Suppressor macrophage treated with lipopolysaccharide for 1 hour (primary cell): ENCODE data around the gene ZNF385A.
A peak's percentile ranks its signal among the peaks of the same experiment; 100 is the strongest.
"Not testable (repeated sequence)": the region's sequence is repeated elsewhere in the genome, so short reads cannot be mapped to it uniquely, and the experiment has no call there.

Source experiments
- DNase-seq, 3 donors: peaks; one replicate each; pipeline ENCODE4 v3.0.0-alpha.2; 2020 to 2022

Gene ZNF385A

GRCh38 chr12:54355104-54355815 is 29.3 kb downstream of the ZNF385A start:
- no peak for DNase-seq

- DNase-seq: not testable (repeated sequence)
Observed at GRCh38 chr12:54354271-54354670, 30.3 kb downstream of the ZNF385A start.

- peak; percentile 47 to 57 (median 47) for DNase-seq
Observed at GRCh38 chr12:54352891-54353874, 31.4 kb downstream of the ZNF385A start.

GRCh38 chr12:54352022-54352531 is 32.5 kb downstream of the ZNF385A start:
- DNase-seq: peak in 1 of 3 donors; percentile 41

GRCh38 chr12:54351341-54351740 is 33.2 kb downstream of the ZNF385A start:
- no peak for DNase-seq

- no peak for DNase-seq
Observed at GRCh38 chr12:54350743-54351142, 33.8 kb downstream of the ZNF385A start.

- no peak for DNase-seq
Observed at GRCh38 chr12:54349679-54350078, 34.9 kb downstream of the ZNF385A start.

GRCh38 chr12:54349036-54349435 is 35.5 kb downstream of the ZNF385A start:
- no peak for DNase-seq

GRCh38 chr12:54341378-54342300 is 42.9 kb downstream of the ZNF385A start:
- DNase-seq: no peak

- no peak for DNase-seq
Observed at GRCh38 chr12:54340846-54341245, 43.7 kb downstream of the ZNF385A start.

GRCh38 chr12:54338698-54339296 is 45.7 kb downstream of the ZNF385A start:
- no peak for DNase-seq

- DNase-seq: peak in 1 of 3 donors; percentile 26
Observed at GRCh38 chr12:54337854-54338650, 46.5 kb downstream of the ZNF385A start.

GRCh38 chr12:54337280-54337842 is 47.2 kb downstream of the ZNF385A start:
- peak; percentile 59 to 60 (median 60) for DNase-seq

- no peak for DNase-seq
Observed at GRCh38 chr12:54333420-54334034, 51.0 kb downstream of the ZNF385A start.

- no peak for DNase-seq
Observed at GRCh38 chr12:54331461-54331860, 53.1 kb downstream of the ZNF385A start.

- DNase-seq: no peak
Observed at GRCh38 chr12:54330442-54330841, 54.1 kb downstream of the ZNF385A start.

- DNase-seq: no peak
Observed at GRCh38 chr12:54329759-54330158, 54.8 kb downstream of the ZNF385A start.

GRCh38 chr12:54328595-54329337 is 55.8 kb downstream of the ZNF385A start:
- DNase-seq: peak in 2 of 3 donors; percentile 52 to 56

GRCh38 chr12:54325442-54326109 is 59.0 kb downstream of the ZNF385A start:
- DNase-seq: not testable (repeated sequence)
